OCI-LY3 (cell line): ENCODE measurements around the gene BCAP29.
"Not testable (repeated sequence)": the region's sequence is repeated elsewhere in the genome, so short reads cannot be mapped to it uniquely, and the experiment has no call there.

Source experiments
- H2AFZ ChIP-seq: fragments of 200-600, 300-600 bp; shearing (Covaris generic); 2 replicates; pipeline ENCODE4 v1.6.0; 2014; ENCODE audit warnings: antibody characterized with exemption, low read depth, low read length
- H3K27ac ChIP-seq: fragments of 200-600, 300-600 bp; sonication (generic); 2 replicates; pipeline ENCODE4 v1.5.1; 2014; ENCODE audit warnings: mild to moderate bottlenecking, low read length, moderate library complexity, mixed read lengths
- H3K27me3 ChIP-seq: fragments of 200-600, 300-600 bp; sonication (generic); 2 replicates; pipeline ENCODE4 v1.6.1; 2014; ENCODE audit warnings: low read depth, low read length, mixed read lengths
- H3K36me3 ChIP-seq: fragments of 200-600, 300-600 bp; sonication (generic); replicated peaks from 2 replicates; pipeline ENCODE3; 2014; ENCODE audit warnings: low read depth, low read length, mixed read lengths
- H3K4me1 ChIP-seq: fragments of 300-600, 200-600 bp; sonication (generic); 2 replicates; pipeline ENCODE4 v1.6.1; 2014; ENCODE audit warnings: low read length, mixed read lengths
- H3K4me2 ChIP-seq: fragments of 200-600, 300-600 bp; sonication (generic); 2 replicates; pipeline ENCODE4 v1.6.1; 2014; ENCODE audit warnings: low read length, mixed read lengths
- H3K4me3 ChIP-seq: fragments of 300-600, 200-600 bp; sonication (generic); 2 replicates; pipeline ENCODE4 v1.5.1; 2014; ENCODE audit warnings: antibody characterized with exemption, mild to moderate bottlenecking, low read length, moderate library complexity
- H3K79me2 ChIP-seq: fragments of 300-600, 200-600 bp; shearing (Covaris generic); 2 replicates; pipeline ENCODE4 v1.6.1; 2014; ENCODE audit warnings: mild to moderate bottlenecking, low read length, mixed read lengths
- H3K9ac ChIP-seq: fragments of 300-600, 200-600 bp; shearing (Covaris generic); 2 replicates; pipeline ENCODE4 v1.6.0; 2014; ENCODE audit warnings: mild to moderate bottlenecking, low read length, moderate library complexity
- H3K9me3 ChIP-seq: fragments of 200-600, 300-600 bp; shearing (Covaris generic); 2 replicates; pipeline ENCODE4 v1.6.1; 2014; ENCODE audit warnings: low read length, mixed read lengths; ENCODE audit not compliant: insufficient read depth
- H4K20me1 ChIP-seq: fragments of 200-600, 300-600 bp; sonication (generic); 2 replicates; pipeline ENCODE4 v1.6.1; 2016; ENCODE audit warnings: low read length, mixed read lengths; ENCODE audit not compliant: insufficient read depth
- EZH2phosphoT487 ChIP-seq: fragments of 200-600 bp; shearing (Covaris generic); IDR thresholded peaks from 2 replicates; pipeline ENCODE4 v1.6.1; 2018; ENCODE audit warnings: antibody characterized with exemption, mixed run types, low read depth
- TF ChIP-seq, protein P1 (sequence below): fragments of 200-600, 300-600 bp; sonication (generic); IDR thresholded peaks from 2 replicates; pipeline ENCODE4 v1.5.1; 2014; ENCODE audit warnings: antibody characterized with exemption, low read length, low read depth

The BCAP29 gene

DNA sequence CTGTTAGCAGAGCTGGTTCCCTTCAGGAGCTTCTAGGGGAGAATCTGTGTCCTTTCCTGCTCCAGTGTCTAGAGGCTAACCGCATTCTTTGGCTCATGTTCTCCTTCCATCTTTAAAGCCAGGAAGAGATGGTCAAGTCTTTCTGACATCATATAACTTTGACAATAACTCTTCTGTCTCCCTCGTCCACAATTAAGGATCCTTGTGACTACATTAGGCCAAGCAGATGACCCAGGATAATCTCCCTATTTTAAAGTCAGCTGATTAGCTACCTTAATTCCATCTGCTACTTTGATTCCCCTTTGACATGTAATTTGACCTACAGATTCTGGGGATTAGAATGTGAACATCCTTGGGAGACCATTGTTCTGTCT is 52.4 kb downstream of the BCAP29 start:
- Histone ChIP-seq H3K36me3 (peaks cover 5% of the 10 kb centered on the region), H3K4me2 (no peak overlapping the region), H3K9me3 (peaks cover 5% of the 10 kb centered on the region)

DNA sequence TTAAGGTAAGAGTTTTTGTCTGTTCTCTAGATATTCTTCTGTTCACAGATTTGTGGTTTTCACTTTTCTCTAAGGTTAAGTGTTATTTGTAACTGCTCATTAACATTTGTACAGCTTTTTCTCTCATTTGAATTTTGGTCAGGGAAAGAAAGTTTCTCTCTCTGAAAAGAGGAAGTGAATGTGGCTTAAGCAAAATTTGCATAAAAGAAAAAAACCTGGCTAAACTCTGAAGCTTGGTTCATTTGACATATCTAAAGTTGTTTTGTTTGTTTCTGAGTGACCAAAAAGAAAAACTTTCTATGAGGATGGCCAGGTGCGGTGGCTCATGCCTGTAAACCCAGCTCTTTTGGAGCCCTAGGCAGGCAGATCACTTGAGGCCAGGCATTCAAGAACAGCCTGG is 58.5 kb downstream of the BCAP29 start:
- TF ChIP-seq, protein P1, sequence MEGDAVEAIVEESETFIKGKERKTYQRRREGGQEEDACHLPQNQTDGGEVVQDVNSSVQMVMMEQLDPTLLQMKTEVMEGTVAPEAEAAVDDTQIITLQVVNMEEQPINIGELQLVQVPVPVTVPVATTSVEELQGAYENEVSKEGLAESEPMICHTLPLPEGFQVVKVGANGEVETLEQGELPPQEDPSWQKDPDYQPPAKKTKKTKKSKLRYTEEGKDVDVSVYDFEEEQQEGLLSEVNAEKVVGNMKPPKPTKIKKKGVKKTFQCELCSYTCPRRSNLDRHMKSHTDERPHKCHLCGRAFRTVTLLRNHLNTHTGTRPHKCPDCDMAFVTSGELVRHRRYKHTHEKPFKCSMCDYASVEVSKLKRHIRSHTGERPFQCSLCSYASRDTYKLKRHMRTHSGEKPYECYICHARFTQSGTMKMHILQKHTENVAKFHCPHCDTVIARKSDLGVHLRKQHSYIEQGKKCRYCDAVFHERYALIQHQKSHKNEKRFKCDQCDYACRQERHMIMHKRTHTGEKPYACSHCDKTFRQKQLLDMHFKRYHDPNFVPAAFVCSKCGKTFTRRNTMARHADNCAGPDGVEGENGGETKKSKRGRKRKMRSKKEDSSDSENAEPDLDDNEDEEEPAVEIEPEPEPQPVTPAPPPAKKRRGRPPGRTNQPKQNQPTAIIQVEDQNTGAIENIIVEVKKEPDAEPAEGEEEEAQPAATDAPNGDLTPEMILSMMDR = no peak
- peak overlapping the region; percentile 59 for H3K4me3 ChIP-seq
- peaks cover 67% of the 10 kb centered on the region for H3K27me3 ChIP-seq
- no peaks in the 10 kb centered on the region for H4K20me1 ChIP-seq
- peaks cover 19% of the 10 kb centered on the region for H3K4me1 ChIP-seq
- peaks cover 5% of the 10 kb centered on the region for H3K9me3 ChIP-seq
- no peak overlapping the region for H3K9ac ChIP-seq
- H3K79me2 ChIP-seq = no peaks in the 10 kb centered on the region
- H3K36me3 ChIP-seq = peaks cover 5% of the 10 kb centered on the region
- H3K27ac ChIP-seq = peak overlapping the region; percentile 50
- no peak overlapping the region for H2AFZ ChIP-seq
- H3K4me2 ChIP-seq = peak overlapping the region; percentile 83

More for the DNA sequence above, 52.4 kb downstream of the BCAP29 start:
- H3K79me2 ChIP-seq = no peaks in the 10 kb centered on the region
- no peaks in the 10 kb centered on the region for H3K4me1 ChIP-seq
- TF ChIP-seq, protein P1 = no peak
- no peak for TF ChIP-seq EZH2phosphoT487
- H2AFZ ChIP-seq = no peak overlapping the region
- peaks cover 28% of the 10 kb centered on the region for H3K27me3 ChIP-seq
- H3K4me3 ChIP-seq = no peak overlapping the region
- no peaks in the 10 kb centered on the region for H4K20me1 ChIP-seq
- H3K9ac ChIP-seq = no peak overlapping the region
- no peak overlapping the region for H3K27ac ChIP-seq

GRCh38 chr7:107639070-107639469 is 59.0 kb downstream of the BCAP29 start:
- not testable (repeated sequence) for H3K9ac ChIP-seq, H3K36me3 ChIP-seq, H3K79me2 ChIP-seq, H3K9me3 ChIP-seq, H2AFZ ChIP-seq, H4K20me1 ChIP-seq, H3K27ac ChIP-seq
- Histone ChIP-seq H3K27me3 (peaks cover 71% of the 10 kb centered on the region), H3K4me3 (peak overlapping the region; percentile 59), H3K4me1 (peaks cover 23% of the 10 kb centered on the region), H3K4me2 (peak overlapping the region; percentile 83)

DNA sequence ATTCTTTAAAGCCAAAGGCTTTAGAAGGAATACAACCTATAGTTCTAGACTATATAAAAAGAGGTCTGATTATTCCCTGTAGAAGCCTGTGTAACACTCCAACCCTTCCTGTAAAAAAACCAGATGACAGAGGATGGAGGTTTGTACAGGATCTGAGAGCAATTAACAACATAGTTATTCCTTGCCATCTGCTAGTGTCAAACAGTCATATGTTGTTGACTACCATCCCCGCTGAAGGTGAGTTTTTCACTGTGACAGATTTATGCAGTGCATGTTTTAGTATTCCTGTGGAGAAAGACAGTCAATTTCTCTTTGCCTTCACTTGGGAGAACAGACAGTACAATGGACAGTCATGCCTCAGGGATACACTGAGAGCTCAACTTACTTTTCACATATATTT is 61.6 kb downstream of the BCAP29 start:
- no peak overlapping the region for H3K4me2 ChIP-seq
- H4K20me1 ChIP-seq = no peaks in the 10 kb centered on the region
- H3K27me3 ChIP-seq = peaks cover 74% of the 10 kb centered on the region
- peaks cover 5% of the 10 kb centered on the region for H3K9me3 ChIP-seq
- H2AFZ ChIP-seq = no peak overlapping the region
- TF ChIP-seq, protein P1 = no peak
- no peak for TF ChIP-seq EZH2phosphoT487
- H3K4me3 ChIP-seq = no peak overlapping the region
- peaks cover 29% of the 10 kb centered on the region for H3K4me1 ChIP-seq
- H3K9ac ChIP-seq = no peak overlapping the region
- H3K36me3 ChIP-seq = peaks cover 5% of the 10 kb centered on the region
- H3K27ac ChIP-seq = no peak overlapping the region
- H3K79me2 ChIP-seq = no peaks in the 10 kb centered on the region

- no peak overlapping the region for H2AFZ ChIP-seq
- H3K4me2 ChIP-seq = no peak overlapping the region
- H3K9ac ChIP-seq = no peak overlapping the region
- no peaks in the 10 kb centered on the region for H3K36me3 ChIP-seq
- no peak overlapping the region for H3K27ac ChIP-seq
- no peaks in the 10 kb centered on the region for H3K79me2 ChIP-seq
- no peaks in the 10 kb centered on the region for H4K20me1 ChIP-seq
- no peak overlapping the region for H3K4me3 ChIP-seq
- H3K27me3 ChIP-seq = peaks cover 69% of the 10 kb centered on the region
- H3K4me1 ChIP-seq = peaks cover 29% of the 10 kb centered on the region
- H3K9me3 ChIP-seq = peaks cover under 1% of the 10 kb centered on the region; the same call in 1 of the 2 replicates
- TF ChIP-seq, protein P1 = no peak
- TF ChIP-seq EZH2phosphoT487 = no peak
Measured at GRCh38 chr7:107642501-107642900, 62.5 kb downstream of the BCAP29 start.
